HEK293 (cell line): Measurements from ENCODE around the gene TBC1D5.

Experiments used
- ZNF121 ChIP-seq: fragments of 450-650 bp; formaldehyde crosslinking; IDR thresholded peaks from 2 replicates; pipeline ENCODE4 v1.5.1; 2016; ENCODE audit warnings: missing biosample characterization, missing genetic modification characterization
- ZNF394 ChIP-seq: fragments of 450-650 bp; formaldehyde crosslinking; IDR thresholded peaks from 2 replicates; pipeline ENCODE4 v1.5.1; 2016; ENCODE audit warnings: missing biosample characterization, missing genetic modification characterization, mild to moderate bottlenecking, moderate library complexity, borderline replicate concordance
- ZNF624 ChIP-seq: fragments of 450-650 bp; formaldehyde crosslinking; IDR thresholded peaks from 2 replicates; pipeline ENCODE4 v1.5.1; 2017; ENCODE audit warnings: missing biosample characterization, missing genetic modification characterization

DNA sequence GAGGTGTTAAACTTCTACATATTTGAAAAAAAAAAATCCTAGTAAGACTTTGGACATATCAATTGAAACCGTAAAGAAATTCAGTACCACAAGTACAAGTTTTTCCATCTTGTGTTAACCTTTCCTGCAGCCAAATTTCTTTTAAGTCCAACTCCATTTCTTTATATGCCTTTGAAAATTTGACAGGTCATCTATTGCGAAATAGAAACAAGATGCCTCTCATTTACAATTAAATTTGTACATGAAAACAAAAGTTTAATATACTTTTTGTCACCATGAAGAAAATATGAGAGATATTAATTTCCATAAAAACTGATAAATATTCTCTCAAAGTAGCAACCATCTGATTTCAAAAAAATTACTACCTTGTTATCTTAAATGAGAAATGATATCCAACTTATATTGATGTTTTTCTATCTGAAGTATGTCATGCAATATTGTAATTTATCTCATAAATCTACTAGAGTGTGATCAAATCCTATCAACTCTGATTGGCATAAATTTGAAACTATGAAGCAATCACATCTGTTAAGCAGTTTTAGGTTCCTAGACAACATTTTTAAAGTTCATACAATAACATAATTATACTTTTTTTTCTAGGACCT lies 68.2 kb downstream of the TBC1D5 start:
- no peak for TF ChIP-seq ZNF624 (tag by site-specific recombination)
- no peak for TF ChIP-seq ZNF121
- TF ChIP-seq ZNF394 (tag by site-specific recombination): no peak
